ENCODE measurements around the gene ADARB2.
"Not testable (repeated sequence)": the region's sequence is repeated elsewhere in the genome, so short reads cannot be mapped to it uniquely, and the experiment has no call there.

GRCh38 chr10:1161315-1161673 lies 576.0 kb downstream of the ADARB2 start:
- TF ChIP-seq, protein P1, sequence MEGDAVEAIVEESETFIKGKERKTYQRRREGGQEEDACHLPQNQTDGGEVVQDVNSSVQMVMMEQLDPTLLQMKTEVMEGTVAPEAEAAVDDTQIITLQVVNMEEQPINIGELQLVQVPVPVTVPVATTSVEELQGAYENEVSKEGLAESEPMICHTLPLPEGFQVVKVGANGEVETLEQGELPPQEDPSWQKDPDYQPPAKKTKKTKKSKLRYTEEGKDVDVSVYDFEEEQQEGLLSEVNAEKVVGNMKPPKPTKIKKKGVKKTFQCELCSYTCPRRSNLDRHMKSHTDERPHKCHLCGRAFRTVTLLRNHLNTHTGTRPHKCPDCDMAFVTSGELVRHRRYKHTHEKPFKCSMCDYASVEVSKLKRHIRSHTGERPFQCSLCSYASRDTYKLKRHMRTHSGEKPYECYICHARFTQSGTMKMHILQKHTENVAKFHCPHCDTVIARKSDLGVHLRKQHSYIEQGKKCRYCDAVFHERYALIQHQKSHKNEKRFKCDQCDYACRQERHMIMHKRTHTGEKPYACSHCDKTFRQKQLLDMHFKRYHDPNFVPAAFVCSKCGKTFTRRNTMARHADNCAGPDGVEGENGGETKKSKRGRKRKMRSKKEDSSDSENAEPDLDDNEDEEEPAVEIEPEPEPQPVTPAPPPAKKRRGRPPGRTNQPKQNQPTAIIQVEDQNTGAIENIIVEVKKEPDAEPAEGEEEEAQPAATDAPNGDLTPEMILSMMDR (conservative IDR thresholded peaks at IDR 0.05; ENCODE audit: low read depth in 2 of 2): not testable (repeated sequence)
- not testable (repeated sequence) for TF ChIP-seq EZH2phosphoT487 (IDR thresholded peaks at IDR 0.05; ENCODE audit: unreplicated experiment); POLR2AphosphoS5 (IDR thresholded peaks at IDR 0.05; ENCODE audit: low read depth); CREB1 (CRISPR knock-in tag; IDR thresholded peaks at IDR 0.05; ENCODE audit: low read depth); EZH2 (IDR thresholded peaks at IDR 0.05; ENCODE audit: low read depth, unreplicated experiment); JUNB (IDR thresholded peaks at IDR 0.05; ENCODE audit: unreplicated experiment)
- TF ChIP-seq, protein P2, sequence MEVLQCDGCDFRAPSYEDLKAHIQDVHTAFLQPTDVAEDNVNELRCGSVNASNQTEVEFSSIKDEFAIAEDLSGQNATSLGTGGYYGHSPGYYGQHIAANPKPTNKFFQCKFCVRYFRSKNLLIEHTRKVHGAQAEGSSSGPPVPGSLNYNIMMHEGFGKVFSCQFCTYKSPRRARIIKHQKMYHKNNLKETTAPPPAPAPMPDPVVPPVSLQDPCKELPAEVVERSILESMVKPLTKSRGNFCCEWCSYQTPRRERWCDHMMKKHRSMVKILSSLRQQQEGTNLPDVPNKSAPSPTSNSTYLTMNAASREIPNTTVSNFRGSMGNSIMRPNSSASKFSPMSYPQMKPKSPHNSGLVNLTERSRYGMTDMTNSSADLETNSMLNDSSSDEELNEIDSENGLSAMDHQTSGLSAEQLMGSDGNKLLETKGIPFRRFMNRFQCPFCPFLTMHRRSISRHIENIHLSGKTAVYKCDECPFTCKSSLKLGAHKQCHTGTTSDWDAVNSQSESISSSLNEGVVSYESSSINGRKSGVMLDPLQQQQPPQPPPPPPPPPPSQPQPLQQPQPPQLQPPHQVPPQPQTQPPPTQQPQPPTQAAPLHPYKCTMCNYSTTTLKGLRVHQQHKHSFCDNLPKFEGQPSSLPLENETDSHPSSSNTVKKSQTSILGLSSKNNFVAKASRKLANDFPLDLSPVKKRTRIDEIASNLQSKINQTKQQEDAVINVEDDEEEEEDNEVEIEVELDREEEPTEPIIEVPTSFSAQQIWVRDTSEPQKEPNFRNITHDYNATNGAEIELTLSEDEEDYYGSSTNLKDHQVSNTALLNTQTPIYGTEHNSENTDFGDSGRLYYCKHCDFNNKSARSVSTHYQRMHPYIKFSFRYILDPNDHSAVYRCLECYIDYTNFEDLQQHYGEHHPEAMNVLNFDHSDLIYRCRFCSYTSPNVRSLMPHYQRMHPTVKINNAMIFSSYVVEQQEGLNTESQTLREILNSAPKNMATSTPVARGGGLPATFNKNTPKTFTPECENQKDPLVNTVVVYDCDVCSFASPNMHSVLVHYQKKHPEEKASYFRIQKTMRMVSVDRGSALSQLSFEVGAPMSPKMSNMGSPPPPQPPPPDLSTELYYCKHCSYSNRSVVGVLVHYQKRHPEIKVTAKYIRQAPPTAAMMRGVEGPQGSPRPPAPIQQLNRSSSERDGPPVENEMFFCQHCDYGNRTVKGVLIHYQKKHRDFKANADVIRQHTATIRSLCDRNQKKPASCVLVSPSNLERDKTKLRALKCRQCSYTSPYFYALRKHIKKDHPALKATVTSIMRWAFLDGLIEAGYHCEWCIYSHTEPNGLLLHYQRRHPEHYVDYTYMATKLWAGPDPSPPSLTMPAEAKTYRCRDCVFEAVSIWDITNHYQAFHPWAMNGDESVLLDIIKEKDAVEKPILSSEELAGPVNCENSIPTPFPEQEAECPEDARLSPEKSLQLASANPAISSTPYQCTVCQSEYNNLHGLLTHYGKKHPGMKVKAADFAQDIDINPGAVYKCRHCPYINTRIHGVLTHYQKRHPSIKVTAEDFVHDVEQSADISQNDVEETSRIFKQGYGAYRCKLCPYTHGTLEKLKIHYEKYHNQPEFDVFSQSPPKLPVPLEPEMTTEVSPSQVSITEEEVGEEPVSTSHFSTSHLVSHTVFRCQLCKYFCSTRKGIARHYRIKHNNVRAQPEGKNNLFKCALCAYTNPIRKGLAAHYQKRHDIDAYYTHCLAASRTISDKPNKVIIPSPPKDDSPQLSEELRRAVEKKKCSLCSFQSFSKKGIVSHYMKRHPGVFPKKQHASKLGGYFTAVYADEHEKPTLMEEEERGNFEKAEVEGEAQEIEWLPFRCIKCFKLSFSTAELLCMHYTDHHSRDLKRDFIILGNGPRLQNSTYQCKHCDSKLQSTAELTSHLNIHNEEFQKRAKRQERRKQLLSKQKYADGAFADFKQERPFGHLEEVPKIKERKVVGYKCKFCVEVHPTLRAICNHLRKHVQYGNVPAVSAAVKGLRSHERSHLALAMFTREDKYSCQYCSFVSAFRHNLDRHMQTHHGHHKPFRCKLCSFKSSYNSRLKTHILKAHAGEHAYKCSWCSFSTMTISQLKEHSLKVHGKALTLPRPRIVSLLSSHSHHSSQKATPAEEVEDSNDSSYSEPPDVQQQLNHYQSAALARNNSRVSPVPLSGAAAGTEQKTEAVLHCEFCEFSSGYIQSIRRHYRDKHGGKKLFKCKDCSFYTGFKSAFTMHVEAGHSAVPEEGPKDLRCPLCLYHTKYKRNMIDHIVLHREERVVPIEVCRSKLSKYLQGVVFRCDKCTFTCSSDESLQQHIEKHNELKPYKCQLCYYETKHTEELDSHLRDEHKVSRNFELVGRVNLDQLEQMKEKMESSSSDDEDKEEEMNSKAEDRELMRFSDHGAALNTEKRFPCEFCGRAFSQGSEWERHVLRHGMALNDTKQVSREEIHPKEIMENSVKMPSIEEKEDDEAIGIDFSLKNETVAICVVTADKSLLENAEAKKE (CRISPR knock-in tag; IDR thresholded peaks at IDR 0.05): not testable (repeated sequence)
- TF ChIP-seq, protein P3, sequence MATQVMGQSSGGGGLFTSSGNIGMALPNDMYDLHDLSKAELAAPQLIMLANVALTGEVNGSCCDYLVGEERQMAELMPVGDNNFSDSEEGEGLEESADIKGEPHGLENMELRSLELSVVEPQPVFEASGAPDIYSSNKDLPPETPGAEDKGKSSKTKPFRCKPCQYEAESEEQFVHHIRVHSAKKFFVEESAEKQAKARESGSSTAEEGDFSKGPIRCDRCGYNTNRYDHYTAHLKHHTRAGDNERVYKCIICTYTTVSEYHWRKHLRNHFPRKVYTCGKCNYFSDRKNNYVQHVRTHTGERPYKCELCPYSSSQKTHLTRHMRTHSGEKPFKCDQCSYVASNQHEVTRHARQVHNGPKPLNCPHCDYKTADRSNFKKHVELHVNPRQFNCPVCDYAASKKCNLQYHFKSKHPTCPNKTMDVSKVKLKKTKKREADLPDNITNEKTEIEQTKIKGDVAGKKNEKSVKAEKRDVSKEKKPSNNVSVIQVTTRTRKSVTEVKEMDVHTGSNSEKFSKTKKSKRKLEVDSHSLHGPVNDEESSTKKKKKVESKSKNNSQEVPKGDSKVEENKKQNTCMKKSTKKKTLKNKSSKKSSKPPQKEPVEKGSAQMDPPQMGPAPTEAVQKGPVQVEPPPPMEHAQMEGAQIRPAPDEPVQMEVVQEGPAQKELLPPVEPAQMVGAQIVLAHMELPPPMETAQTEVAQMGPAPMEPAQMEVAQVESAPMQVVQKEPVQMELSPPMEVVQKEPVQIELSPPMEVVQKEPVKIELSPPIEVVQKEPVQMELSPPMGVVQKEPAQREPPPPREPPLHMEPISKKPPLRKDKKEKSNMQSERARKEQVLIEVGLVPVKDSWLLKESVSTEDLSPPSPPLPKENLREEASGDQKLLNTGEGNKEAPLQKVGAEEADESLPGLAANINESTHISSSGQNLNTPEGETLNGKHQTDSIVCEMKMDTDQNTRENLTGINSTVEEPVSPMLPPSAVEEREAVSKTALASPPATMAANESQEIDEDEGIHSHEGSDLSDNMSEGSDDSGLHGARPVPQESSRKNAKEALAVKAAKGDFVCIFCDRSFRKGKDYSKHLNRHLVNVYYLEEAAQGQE (IDR thresholded peaks at IDR 0.05; ENCODE audit: unreplicated experiment): not testable (repeated sequence)
